Heart right ventricle (tissue), 16 donors: ENCODE data around the gene RERG. TPM values are rescaled to one million over a fixed set of nuclear protein-coding genes. Genes with fewer than 3 reads are reported as not detected.

Source experiments
- ATAC-seq, 8 donors: fragments of 200-7000 bp; cut with Tn5 transposase; one replicate each; pipeline ENCODE4 v1.9.1; 2020; ENCODE audit warnings: mild to moderate bottlenecking in 8 of 8, moderate library complexity in 8 of 8, moderate number of reproducible peaks in 1 of 8
- DNase-seq, 2 donors: peaks; one replicate each; pipeline ENCODE4 v3.0.0-alpha.2; 2020
- H3K27ac ChIP-seq, 10 donors: fragments of 200-600 bp; sonication (generic) in 2 of 10; one replicate each; pipeline versions ENCODE4 v1.5.0 to v1.8.0; 2020 to 2022; ENCODE audit warnings: mild to moderate bottlenecking in 3 of 10
- H3K27me3 ChIP-seq, 7 donors: fragments of 200-600 bp; one replicate each; pipeline ENCODE4 v1.8.0; 2021 to 2022; ENCODE audit warnings: mild to moderate bottlenecking in 2 of 7
- H3K36me3 ChIP-seq, 9 donors: fragments of 200-600 bp; sonication (generic) in 1 of 9; one replicate each; pipeline versions ENCODE4 v1.5.0 to v1.8.0; 2020 to 2022; ENCODE audit warnings: mild to moderate bottlenecking in 2 of 9
- H3K4me1 ChIP-seq, 9 donors: fragments of 200-600 bp; sonication (generic) in 1 of 9; one replicate each; pipeline versions ENCODE4 v1.5.0 to v1.8.0; 2020 to 2022; ENCODE audit warnings: mild to moderate bottlenecking in 4 of 9
- H3K4me3 ChIP-seq, 10 donors: fragments of 200-600 bp; sonication (generic) in 2 of 10; one replicate each; pipeline versions ENCODE4 v1.5.0 to v1.8.0; 2020 to 2022; ENCODE audit warnings: mild to moderate bottlenecking in 7 of 10, moderate library complexity in 2 of 10
- H3K9me3 ChIP-seq, 11 donors: fragments of 200-600 bp in 10 of 11; sonication (generic) in 2 of 11; one replicate each; pipeline versions ENCODE4 v1.5.0 to v1.8.0; 2013 to 2022; ENCODE audit warnings: mild to moderate bottlenecking in 2 of 11, control low read depth in 1 of 11, moderate library complexity in 1 of 11
- WGBS, 2 donors: extraction: QIAGEN DNeasy Blood & Tissue Kit; methylation state at CpG; one replicate each; pipeline ENCODE4 v1.1.7; 2013; ENCODE audit warnings: inconsistent platforms in 1 of 2; 5-methylcytosine and 5-hydroxymethylcytosine counted together
- intact Hi-C, 10 donors: fragments of 100-400 bp; cut with DNase I; formaldehyde crosslinking; loops; one replicate each; pipeline versions ENCODE4 v1.11.1 to v1.14.2; 2022
- polyA plus RNA-seq, 2 donors: library from polyadenylated mRNA; stranded (reverse); fragments of 200-250 nt; gene quantifications; one replicate each; pipeline ENCODE4 v1.2.3, GENCODE V29; 2013
- total RNA-seq, 10 donors: library from RNA; stranded (reverse); fragmentation: NEBNext Ultra II Directional in 3 of 10; extraction: Animal tissue kit (Norgen Biotek cat#: 25700) in 3 of 10; gene quantifications; one replicate each; pipeline versions ENCODE4 v1.2.1 to v1.2.4, GENCODE V29; 2021 to 2023
- TF ChIP-seq, protein P1 (sequence below), 9 donors: fragments of 200-600 bp; sonication (generic) in 2 of 9; IDR thresholded peaks; one replicate each; pipeline versions ENCODE4 v1.5.0 to v1.8.0; 2021 to 2022; ENCODE audit warnings: antibody characterized with exemption in 9 of 9, mild to moderate bottlenecking in 5 of 9, moderate library complexity in 1 of 9
- donor health status: Arrhythmogenic right ventricular cardiomyopathy.
- donor health status: ischemic (EF 13 %, LVEDD 7.1; RV severe dilation, severe dysfunction).
- donor health status: healthy with polysubstance abuse.
- donor health status: DM: no; HTN: yes; CAD: no.
- donor health status: DM: no; HTN: no; CAD: no.
- donor health status: ischemic (EF 25% LVEDD 6.9; RV normal size, moderate dysfunction).
- donor health status: ischemic (EF 25% LVEDD 5.7; RV mildly dilated, moderate dysfunction).
- donor health status: healthy.
- donor health status: DM: yes; HTN: yes; CAD: no.
- donor health status: Ischemic cardiomyopathy.
- donor health status: ischemic (EF 35%, LVEDD 5.7; RV mildly dilated, moderate dysfunction).
- donor health status: nonischemic (EF 11% LVEDD 7.7; RV severe dilation, severe dysfunction).
- donor health status: DM: yes; HTN: yes; CAD: no.
- donor health status: PGD.
- donor health status: ischemic (EF 29% LVEDD 5.4; RV normal size, mild dysfunction).
- donor health status: nonischemic (EF 23%, LVEDD 6.1; RV moderate dilation, normal function).

RERG gene
- total and polyA plus RNA-seq, 12 donors: 2.1 to 9.7 (median 2.7) TPM

DNA sequence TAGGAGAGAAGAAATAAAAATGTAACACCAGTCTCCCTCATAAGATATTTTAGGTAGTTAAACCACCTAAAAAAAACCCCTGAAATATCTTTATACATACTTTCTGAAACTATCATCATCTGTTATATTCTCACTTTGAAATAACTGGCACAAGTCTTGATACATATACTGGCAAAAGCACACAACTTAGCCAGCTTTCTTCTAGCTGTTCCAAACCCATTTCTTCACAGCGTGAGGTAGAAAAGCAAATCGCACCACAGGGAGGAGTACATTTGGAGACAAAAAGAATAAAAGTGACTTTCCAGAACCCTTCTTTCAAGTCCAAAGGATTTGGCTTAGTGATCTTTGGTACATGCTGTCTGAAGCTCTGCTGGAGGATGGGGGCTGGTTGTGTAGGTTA is 78.5 kb downstream of the RERG start:
- WGBS, 2 donors: 92 to 95% methylated on average over 2 of the region's 2 CpGs
- TF ChIP-seq, protein P1, sequence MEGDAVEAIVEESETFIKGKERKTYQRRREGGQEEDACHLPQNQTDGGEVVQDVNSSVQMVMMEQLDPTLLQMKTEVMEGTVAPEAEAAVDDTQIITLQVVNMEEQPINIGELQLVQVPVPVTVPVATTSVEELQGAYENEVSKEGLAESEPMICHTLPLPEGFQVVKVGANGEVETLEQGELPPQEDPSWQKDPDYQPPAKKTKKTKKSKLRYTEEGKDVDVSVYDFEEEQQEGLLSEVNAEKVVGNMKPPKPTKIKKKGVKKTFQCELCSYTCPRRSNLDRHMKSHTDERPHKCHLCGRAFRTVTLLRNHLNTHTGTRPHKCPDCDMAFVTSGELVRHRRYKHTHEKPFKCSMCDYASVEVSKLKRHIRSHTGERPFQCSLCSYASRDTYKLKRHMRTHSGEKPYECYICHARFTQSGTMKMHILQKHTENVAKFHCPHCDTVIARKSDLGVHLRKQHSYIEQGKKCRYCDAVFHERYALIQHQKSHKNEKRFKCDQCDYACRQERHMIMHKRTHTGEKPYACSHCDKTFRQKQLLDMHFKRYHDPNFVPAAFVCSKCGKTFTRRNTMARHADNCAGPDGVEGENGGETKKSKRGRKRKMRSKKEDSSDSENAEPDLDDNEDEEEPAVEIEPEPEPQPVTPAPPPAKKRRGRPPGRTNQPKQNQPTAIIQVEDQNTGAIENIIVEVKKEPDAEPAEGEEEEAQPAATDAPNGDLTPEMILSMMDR (IDR thresholded peaks at IDR 0.05): no peak
- no peak overlapping the region for H3K27ac ChIP-seq
- H3K4me3 ChIP-seq: no peak overlapping the region
- ATAC-seq (no peak), DNase-seq (no peak)
- no peaks in the 10 kb centered on the region for H3K9me3 ChIP-seq
- H3K4me1 ChIP-seq: peaks cover 0 to 14% (median 0%) of the 10 kb centered on the region in 9 donors
- intact Hi-C loops: loop anchor here in 2 of 10 donors (10.0 kb wide), 2 partner anchors 128 to 138 kb away; no protein-coding TSS in a partner anchor
- H3K36me3 ChIP-seq: no peaks in the 10 kb centered on the region
- H3K27me3 ChIP-seq: peaks cover 0 to 7% (median 0%) of the 10 kb centered on the region in 7 donors

DNA sequence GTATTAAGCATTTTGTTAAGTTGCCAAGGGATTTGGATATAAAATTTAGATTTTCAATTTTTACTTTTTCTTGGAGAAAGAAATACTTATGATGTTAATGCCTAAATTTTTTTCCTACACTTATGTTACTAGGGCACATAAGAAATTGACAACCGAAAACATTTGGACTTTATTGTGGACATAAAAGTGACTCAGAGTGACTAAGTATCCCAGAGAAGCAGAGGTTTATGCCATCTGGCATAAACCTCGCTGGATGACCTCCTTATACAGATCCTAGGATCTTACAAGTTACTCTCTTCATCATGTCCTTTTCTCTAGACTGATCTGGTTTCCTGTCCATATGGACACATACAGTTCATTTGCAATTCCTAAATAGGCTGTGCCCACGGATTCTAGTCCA is 89.8 kb downstream of the RERG start:
- WGBS, 2 donors: 61 to 65% methylated on average over 3 of the region's 3 CpGs
- H3K9me3 ChIP-seq: no peaks in the 10 kb centered on the region
- no peaks in the 10 kb centered on the region for H3K27me3 ChIP-seq
- H3K27ac ChIP-seq: peak overlapping the region in 1 of 10 donors; percentile 6
- H3K4me3 ChIP-seq: no peak overlapping the region
- TF ChIP-seq, protein P1 (IDR thresholded peaks at IDR 0.05): no peak
- no peaks in the 10 kb centered on the region for H3K36me3 ChIP-seq
- DNase-seq (no peak), ATAC-seq (peak in 2 of 8 donors; percentile 38 to 89)
- peaks cover 0 to 5% (median 0%) of the 10 kb centered on the region in 9 donors for H3K4me1 ChIP-seq
- intact Hi-C loops: no loop called here

DNA sequence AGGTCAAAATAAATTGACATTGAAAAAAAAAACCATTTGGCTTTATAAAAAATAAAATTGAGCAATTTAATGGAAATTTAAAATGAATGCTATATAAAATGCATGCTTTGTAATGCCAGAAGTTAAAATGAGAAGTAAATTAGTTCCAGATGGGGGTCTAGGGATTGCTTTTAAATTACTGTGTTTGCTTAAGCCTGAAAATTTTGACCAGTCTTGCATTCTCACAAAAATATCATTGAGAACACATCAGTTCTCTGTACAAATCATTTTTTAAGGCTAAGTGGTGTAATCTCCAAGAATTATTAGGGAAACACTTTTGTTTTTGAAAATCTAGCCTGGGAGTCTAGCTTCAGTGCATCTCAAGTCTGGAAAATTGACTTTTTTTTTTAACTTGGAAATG is 90.7 kb downstream of the RERG start:
- intact Hi-C loops: no loop called here
- H3K4me3 ChIP-seq: no peak overlapping the region
- peaks cover 0 to 5% (median 0%) of the 10 kb centered on the region in 9 donors for H3K4me1 ChIP-seq
- no peaks in the 10 kb centered on the region for H3K9me3 ChIP-seq
- ATAC-seq: no peak
- H3K36me3 ChIP-seq: no peaks in the 10 kb centered on the region
- TF ChIP-seq, protein P1 (IDR thresholded peaks at IDR 0.05): no peak
- no peak for DNase-seq
- H3K27me3 ChIP-seq: no peaks in the 10 kb centered on the region
- H3K27ac ChIP-seq: no peak overlapping the region

DNA sequence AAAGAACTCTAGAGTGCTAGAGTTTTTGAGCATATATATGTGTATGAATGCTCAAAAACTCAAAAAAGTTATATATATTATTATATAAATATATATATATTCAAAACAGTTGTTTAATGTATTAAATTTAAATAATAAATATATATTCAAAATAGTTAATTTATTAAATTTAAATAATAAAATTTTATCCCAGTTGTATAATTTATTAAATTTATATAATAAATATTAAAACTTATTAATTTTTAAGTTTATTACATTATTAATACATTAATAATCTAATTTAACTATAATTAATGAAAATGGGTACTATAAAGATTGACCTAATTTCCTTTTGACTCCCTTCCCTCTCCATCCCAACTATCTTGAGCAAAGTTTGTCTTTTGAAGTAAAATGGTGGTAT is 97.8 kb downstream of the RERG start:
- ATAC-seq (no peak), DNase-seq (no peak)
- intact Hi-C loops: loop anchor here in 1 of 10 donors (10.0 kb wide), 1 partner anchor 279 kb away; the partner anchor contains the start of gene ART4
- Histone ChIP-seq H3K4me1 (peaks cover 0 to 8% (median 0%) of the 10 kb centered on the region in 9 donors), H3K4me3 (no peak overlapping the region), H3K27me3 (no peaks in the 10 kb centered on the region), H3K36me3 (no peaks in the 10 kb centered on the region), H3K27ac (peak overlapping the region in 1 of 10 donors; percentile 32), H3K9me3 (no peaks in the 10 kb centered on the region)
- TF ChIP-seq, protein P1 (IDR thresholded peaks at IDR 0.05): no peak
